ENCODE data around the gene THRB.

The THRB gene

DNA sequence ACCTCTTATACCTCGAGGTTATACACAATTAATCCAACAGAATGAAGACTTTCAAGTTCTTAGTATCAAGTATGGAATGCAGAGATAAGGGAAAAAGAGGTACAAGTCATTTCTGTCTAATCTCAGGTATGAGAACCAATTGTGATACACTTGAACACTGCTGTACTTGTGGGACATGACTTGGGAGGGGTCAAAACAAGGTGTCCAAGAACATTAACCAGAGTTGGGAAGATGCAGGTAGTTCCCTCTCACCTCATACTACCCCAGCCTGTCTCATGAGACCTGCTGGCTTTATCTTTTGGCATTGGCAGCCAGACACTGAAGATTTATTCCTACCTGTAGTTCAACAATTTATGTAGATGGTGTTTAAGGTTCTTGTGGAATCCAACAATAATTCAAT lies 339.9 kb downstream of the THRB start:
- no peak for DNase-seq (ENCODE audit: low read depth in 1 of 2, low spot score in 1 of 2)

DNA sequence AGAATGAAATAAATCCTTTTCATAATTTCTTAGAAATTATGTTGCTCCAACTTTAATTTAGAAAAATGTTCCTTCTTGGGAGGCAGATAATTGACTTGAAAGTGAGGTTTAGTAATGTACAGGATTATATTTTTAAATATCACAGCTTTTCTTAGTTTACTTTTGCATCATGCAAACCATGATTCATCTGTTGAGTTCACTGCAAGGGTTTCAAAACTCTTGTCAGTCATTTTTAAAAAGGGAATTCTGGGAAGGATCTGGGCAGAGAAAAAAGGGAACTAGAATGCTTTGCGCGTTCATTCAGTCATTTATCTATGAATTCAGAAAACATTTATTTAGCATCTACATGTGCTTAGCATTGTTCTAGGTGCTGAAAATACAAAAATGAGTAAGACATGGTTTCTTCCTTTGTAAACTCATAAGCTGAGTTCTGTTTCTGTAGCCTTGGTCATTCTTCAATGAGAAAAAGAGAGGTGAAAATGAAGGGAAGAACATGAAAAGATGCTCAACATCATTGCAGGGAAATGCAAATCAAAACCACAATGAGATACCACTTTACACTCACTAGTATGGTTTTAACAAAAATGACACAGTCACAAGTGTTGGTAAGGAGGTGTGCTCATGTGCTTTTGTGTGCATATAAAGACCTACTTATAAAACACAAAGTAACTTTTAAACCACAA lies 340.5 kb downstream of the THRB start:
- no peak for DNase-seq (ENCODE audit: low read depth in 1 of 2, low spot score in 1 of 2)

DNA sequence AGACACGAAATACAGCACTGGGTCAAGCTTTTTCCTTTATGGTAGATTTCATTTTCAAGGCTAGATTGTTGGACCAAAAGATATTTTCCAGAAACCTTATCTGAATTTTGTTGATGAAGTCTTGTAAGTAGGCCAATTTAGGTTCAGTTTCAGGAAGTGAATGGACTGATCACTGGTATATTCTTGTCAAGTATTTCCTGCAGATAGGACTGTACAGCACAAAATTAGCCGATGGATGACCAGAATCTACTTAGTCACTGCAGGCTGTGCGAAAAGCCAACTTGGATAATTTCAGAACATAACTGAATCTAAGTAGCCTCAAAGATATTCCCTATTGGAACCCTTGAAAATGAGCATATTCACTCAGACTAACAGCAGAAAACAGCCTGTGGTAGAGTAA lies 343.1 kb downstream of the THRB start:
- no peak for DNase-seq (ENCODE audit: low read depth in 1 of 2, low spot score in 1 of 2)

DNA sequence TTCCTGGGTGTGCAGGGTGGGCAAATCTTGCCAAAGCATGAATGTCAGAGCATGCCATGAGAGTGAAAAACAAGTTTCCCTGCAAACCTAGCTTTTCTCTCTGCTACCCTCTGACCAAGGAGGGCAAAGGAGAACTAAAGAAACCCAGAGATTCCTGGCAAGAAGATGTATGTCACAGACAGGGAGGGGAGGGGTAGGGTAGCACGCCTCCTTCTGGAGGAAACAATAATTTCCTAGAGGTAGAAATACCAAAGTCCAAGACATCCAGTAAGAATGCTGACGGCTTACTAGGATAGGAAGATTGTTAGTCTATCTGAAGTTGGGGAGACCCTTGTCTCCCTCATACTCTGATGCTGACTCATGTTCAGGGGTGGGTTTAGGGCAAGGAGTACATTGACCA lies 345.6 kb downstream of the THRB start:
- DNase-seq (ENCODE audit: low read depth in 1 of 2, low spot score in 1 of 2), result no peak

DNA sequence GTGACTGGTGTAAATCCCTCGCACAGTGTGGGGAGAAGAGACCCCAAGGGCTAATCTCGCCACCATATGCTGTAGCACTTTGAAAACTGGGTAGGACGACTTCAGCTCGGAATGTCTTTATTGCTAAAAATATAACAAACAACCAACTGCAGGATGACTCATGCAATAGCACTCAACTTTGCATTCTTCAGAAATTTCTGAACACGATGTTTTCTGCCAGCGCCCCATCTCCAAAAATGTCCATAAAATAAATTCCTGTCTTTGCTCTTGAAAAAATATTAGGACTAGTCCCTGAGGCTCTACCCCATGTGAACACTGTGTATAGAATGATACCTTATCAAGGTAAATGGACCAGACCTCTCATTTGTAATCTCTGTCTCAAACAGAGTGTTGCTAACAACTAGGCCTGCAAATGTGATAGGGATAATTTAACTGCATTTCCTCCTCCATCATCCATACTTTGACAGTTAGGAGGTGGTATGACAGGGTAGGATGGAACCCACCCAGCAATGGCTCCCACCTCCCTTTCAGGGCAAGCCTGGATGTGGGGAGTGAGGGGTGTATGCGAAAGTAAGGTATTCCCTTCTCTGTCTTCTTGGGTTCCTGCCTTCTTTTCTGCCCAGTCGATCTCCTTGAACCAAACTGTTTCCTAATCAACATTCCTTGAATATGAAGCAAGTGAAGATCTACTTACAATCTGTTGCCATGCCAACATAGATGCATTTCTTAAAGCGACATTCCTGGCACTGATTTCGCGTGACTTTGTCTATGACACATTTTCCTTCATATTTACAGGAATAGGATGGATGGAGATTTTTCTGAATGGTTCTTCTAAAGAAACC lies 348.4 kb downstream of the THRB start:
- no peak for DNase-seq (ENCODE audit: low read depth in 1 of 2, low spot score in 1 of 2)

DNA sequence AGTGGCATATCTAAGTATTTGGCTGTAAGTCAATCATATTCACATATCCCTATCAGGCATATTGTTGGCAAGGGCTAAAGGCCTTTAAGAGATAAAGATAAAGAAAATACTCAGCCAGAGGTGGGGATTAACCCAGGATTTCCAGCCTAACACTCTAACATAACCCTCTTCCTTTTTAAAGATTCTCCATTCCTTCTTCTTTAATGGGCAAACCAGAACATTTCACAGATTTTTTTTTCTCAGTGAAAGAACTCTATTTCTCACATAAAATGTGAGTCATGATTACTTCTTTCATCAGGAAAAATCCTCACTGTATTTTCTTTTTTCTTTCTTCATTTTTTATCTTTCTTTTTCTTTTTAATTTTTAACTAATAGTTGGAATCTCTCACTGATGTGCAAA lies 349.2 kb downstream of the THRB start:
- no peak for DNase-seq (ENCODE audit: low read depth in 1 of 2, low spot score in 1 of 2)

DNA sequence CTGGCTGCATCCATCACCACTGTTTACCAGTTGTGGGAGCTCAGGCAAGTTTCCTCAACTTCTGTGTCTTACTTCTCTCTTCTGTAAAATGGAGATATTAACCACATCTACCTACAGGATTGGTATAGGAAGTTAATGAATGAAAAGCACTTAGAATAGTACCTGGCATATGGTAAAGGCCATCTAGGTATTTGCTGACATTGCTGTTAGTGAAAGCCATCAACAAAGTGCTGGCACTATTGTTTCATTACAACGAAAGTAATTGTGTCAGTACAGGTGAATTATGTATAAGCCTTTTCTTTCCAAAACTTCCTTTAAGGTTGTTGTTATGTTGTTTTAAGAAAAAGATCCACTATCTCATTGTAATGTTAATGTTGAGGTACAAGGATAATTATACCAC lies 352.5 kb downstream of the THRB start:
- no peak for DNase-seq (ENCODE audit: low read depth in 1 of 2, low spot score in 1 of 2)

DNA sequence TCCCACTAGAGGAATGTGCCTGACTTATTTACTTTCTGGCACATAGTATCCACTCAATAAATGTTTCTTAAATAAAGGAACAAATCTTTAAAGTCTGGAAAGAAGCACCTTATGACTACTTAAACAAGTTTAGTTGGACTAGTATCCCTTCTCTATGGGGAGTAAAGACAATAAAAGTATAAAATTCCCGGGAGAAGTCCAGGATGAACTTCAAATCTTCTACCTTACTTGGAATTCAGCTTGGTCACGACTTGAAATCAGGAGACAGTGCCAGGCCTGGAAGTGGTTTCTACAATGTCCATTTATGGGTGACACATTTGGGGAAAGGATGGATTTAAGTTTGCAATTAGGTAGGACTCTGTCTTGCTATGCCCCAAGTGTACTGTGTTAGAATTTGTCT lies 353.1 kb downstream of the THRB start:
- no peak for DNase-seq (ENCODE audit: low read depth in 1 of 2, low spot score in 1 of 2)

DNA sequence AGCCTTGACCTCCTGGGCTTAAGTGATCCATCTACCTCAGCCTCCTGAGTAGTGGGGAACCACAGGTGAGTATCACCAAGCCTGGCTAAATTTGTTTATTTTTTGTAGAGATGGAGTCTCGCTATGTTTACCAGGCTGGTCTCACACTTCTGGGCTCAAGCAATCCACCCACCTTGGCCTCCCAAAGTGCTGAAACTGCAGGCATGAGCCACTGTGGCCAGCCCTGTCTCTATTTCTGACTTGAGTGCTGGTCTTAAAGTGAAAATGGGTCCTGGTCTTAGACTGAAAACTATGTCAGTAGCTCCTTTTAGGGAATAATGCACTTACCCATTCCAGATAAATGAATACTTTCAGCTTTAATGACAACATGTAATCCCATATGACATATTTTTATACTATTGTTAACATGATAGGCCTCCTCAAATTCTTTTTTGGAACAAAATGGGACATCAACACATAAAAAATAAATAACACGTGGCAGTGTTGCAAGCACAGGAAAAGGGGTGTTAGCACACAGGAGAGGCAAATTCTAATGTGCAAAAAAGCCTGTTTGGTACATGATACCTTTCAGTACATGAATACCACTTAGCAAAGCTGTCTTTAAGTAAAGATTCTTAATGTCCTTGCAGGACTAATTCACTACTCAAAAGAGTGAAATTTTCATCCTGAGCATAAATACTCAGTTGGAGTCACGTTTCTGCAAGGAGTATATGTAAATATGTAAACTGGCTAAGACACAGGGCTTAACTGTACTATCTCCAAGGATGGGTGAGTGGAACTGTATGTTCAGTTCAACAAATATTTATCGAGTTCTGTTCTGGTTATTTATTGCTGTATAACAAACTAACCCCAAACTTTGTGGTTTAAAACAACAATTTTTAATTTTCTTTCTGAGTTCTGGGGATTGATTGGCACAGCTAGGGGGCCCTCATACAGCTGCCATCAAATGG lies 354.9 kb downstream of the THRB start:
- DNase-seq (ENCODE audit: low read depth in 1 of 2, low spot score in 1 of 2), result no peak

DNA sequence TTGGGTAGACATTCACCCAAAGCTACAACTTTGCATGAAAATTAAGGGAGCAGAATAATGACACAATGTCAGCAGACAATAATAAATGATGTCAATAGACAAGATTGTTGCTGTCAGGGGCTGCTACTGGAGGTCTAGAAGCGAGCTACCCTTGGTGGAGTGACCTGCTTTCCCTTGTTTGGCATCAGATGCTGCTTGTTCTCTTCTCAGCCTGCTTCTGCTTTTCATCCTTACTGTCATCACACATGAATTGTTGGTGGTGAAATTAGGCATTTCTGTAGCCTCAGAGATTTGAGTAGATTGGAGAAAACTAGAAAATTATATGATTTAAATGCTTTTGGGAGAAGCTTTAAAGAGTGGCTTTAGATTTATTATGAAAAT lies 355.8 kb downstream of the THRB start:
- DNase-seq (ENCODE audit: low read depth in 1 of 2, low spot score in 1 of 2), result no peak

DNA sequence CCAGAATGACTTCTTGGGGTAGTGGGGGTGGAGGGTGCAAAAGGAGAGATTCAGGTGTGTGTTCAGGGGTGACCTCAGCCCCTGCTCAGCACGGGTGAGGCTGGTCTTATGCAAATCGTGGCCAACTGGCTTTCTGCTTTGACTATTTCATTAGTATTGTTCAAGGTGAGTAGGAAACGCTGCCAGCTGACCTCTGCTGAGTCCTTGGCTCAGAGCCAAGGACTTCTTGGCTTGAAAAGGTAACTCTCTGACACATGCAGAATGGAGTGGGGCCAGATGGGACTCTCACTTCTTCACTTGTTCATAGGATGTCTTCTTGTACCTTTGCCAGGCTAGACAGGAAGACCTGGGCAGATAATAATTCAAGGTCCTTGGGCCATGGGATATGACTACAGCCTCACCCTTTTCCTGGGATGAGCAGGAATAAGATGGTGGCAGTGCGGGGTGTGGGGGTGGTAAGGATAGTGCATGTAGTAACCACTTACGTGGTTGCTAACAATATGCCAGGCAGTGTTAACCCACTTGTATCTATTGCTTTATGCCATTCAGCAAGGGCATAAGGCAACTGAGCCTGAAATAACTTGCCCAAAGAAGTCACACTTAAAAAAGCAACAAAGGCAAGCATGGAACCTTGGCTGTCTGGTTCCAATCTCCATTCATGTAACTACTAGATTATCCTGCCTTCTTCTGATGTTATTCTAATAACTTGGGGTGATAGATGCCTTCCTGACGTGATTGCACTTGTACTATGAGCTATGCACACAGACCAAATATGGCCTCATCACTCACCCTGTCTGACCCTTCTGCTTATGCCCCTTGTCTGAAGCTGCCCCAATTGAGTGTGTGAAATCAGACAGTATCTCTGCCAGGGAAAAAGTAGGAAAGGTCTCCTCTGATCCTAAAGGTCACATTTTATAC lies 356.4 kb downstream of the THRB start:
- no peak for DNase-seq (ENCODE audit: low read depth in 1 of 2, low spot score in 1 of 2)

DNA sequence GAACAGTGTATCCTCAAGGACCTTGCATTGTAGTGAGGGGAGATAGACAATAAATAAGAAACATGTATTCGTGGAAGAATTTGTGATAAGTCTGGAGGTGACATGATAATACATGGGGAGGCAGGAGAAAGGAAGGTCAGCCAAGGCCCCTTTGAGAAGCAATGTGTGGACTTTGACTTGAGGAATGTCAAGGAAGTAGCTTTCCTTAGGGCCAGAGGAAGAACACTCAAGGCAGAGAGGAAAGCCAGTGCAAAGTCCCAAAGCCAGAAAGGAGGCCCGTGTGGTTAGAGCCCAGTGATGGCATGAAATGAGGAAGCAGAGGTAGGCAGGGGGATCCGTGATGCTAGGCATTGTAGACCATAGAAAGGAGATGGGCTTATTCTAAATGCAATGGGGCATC lies 357.3 kb downstream of the THRB start:
- no peak for DNase-seq (ENCODE audit: low read depth in 1 of 2, low spot score in 1 of 2)

DNA sequence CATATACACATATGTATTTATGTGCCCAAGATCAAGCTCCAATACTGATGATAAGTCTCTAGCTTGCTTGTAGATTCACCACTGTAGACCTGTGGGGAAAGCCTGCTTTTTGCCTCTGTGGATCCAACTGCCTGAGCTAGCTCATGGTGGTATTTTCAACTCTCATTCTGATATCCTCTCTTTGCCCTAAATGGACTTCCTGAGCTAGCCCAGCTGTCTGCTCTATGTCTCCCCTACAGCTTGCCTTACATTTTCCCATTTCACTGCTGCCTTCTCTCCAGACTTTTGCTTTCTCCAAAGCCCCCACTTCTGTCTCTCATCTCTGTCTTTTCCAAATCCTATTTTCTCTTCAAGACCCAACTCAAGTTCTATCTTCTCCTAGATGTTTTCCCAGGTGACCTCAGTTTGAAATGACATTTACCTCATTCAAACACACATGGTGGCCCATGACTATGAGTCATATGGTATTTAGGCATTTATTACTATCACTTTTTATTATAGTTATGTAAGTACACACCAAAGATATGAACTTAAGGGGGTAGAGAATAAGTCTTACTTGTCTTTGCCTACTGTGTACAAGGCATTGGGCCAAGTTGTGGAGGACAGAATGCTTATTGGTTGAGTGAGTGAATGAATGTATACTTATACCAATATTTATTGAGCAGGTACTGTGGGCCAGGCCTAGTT lies 357.9 kb downstream of the THRB start:
- no peak for DNase-seq (ENCODE audit: low read depth in 1 of 2, low spot score in 1 of 2)

DNA sequence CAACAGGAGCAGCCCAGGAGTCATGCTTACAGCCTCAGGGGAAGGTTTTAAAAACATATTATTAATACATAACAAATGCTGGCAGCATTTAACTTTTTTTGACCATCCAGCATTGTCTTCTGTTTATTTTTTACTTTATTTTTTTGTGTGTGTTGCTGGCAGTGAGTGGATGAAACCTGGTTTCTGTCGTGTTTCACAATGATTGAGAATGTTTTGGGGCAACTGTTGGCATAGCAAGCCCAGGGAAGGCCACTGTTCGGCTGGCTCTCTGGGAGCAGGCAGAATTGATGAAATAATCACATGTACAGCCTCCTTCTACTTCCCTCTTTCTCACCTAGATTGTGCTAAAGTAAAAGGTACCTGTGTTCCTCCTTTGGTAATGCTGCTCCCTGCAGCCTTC lies 359.4 kb downstream of the THRB start:
- no peak for DNase-seq (ENCODE audit: low read depth in 1 of 2, low spot score in 1 of 2)

DNA sequence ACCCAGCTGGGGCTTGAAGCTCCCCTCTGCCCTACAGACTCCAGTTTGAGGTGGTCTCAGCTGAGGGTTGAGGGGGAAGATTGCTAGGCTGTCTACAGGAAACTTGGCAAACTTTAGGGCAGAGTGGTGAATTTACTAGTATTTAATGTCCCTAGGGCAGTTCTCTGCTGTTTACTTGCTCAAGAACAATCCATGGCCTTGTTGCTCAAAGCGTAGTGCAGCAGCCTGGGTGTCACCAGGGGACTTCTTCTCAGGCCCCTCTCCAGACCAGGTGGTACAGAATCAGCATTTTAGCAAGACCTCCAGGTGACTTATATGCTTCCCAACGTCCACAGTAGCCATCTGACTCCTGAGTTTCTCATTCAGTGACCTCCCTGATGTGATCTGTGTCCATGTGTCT lies 360.7 kb downstream of the THRB start:
- DNase-seq (ENCODE audit: low read depth in 1 of 2, low spot score in 1 of 2), result no peak

DNA sequence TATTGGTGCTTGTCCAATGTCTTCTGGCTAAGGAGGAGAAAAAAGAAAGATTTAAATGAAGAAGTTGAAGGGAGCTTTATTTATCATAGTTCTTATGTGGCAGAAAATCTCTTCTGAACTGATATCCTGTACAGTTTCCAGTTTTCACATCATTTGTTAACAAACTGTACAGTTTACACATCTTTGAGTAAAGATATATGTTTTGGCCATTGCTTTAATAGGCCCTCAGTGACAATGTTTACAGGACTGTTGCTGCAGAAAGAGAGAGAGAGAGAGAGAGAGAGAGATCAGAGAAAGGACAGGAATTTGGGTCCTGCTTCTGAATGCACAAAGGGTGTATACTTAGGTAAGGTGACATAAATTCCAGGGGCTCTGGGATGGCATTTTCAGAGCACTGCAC lies 361.2 kb downstream of the THRB start:
- DNase-seq (ENCODE audit: low read depth in 1 of 2, low spot score in 1 of 2), result no peak

DNA sequence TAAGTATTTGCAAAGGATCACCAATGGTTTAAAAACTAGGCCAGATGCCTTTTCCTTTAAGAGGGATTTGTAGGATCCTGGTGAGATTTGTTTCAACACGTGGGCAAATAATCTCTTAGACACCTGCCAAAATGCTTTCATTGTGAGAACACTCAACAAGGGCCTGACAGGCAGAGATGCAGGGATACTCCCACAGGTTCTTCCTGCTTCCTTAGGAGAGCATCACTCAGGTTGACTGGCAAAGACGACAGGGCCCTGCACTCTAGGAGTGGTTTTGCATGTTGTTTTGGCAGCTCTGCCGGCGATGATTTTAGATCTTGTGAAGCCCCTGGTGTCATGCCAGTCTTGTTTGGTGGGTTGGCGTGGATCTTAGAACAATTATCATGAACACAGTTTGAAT lies 365.1 kb downstream of the THRB start:
- DNase-seq (ENCODE audit: low read depth in 1 of 2, low spot score in 1 of 2), result no peak

DNA sequence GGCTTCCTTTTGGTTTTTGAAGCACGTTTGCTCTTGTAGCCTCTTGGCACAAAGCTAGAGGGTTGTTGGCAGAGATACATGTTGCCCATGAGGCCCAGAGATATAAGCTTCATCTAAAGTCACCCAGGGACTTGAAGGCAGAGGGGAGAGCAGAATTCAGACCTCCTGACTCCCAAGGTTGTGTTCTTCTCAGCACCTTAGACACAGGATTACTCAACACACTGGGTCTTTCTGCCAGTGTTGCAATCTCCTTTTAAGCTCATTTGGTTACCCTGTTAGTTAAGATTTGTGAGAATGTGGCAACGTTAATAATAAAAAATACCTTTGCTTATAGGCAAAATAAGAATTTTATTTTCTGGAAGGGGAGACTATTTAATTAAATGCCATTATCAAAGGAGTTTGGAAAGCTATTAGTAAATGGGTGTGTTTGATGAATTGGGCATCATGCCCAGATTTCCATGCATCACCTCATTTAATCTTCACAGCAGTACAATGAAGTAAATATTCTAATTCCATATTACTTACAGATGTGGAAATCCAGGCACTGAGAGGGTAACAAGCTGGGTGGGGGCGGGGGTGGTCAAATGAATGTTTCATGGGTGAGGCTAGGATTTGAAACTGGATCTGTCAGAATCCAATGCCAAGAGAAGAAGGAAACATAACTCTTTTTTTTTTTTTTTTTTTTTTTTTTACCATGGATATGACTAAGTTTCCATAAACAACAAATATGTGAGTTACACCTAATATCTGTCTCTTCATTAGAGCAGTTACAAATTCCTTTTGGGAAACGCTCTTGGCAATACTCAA lies 366.2 kb downstream of the THRB start:
- DNase-seq (ENCODE audit: low read depth in 1 of 2, low spot score in 1 of 2), result no peak

DNA sequence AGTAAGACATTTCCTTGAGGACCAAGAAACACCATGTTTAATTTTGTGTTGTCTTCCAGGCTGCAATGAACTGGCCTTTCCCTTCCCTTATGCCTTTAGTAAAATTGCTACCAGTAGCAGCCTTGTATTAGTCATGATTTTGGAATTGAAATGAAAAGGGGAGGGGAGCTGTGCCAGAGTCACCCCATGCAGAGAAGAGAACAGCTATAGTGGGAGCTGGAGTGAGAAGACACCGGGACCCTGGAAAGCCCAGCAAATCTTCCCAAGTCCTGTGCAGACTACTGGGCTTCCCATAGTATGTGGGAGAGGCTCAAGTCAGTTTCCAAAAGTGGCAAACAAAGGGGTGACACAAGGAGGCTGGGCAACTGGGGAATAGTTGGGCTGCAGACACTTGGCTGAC lies 371.1 kb downstream of the THRB start:
- no peak for DNase-seq (ENCODE audit: low read depth in 1 of 2, low spot score in 1 of 2)

Measured in activated T-helper 1 cell treated with anti-CD3 and anti-CD28 coated beads, Interleukin-2, amount 50 U/mL, for 16 hours (primary cell).